ENCODE measurements around the gene PDE4B.
A peak's percentile ranks its signal among the peaks of the same experiment; 100 is the strongest.

The PDE4B gene

DNA sequence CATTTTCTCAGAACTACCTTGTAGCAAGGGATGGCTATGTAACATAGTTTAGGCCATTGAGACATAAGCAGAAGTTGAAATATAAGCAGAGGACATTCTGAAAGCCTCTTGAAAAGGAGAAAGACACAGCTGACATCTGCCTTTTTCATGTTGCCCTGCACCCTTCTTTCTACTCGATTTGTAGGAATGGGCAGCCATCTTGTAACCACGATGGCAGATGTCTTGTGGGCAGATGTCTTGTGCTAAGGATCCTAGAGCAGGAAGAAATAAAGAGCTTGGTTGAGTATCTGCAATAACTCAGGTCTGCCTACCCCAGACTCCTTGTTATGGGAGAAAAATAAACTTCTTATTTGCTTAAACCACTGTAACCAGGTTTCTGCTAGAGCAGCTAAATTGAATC lies 351.0 kb downstream of the PDE4B start:
- no peak for DNase-seq

DNA sequence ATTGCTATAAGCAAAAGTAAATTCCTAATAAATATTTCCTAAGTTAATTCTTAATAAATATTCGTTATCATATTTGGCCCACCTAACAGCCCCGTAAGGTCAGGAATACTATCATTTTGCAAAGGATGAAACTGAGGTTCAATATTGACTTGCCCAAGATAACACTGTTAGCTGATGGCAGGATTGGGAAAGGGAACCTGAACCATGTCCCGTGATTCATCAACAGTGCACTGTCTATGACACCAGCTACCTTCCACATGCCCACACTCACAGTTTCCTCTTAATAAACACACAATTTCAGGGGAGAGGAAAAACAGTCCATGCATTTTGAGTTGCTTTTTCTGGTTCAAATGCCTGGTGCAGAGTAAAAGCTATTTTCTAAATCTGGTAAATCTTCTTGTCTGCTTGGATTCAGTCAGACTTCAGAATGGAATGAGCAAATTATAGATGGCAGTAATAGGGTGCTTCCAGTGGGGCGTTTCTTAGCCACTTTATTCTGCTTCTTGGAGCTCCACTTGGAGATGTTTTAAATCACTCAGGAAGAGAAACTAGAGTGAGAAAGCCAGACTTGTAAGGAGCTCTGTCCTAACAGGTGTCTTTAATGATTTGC lies 354.6 kb downstream of the PDE4B start:
- DNase-seq, result no peak

DNA sequence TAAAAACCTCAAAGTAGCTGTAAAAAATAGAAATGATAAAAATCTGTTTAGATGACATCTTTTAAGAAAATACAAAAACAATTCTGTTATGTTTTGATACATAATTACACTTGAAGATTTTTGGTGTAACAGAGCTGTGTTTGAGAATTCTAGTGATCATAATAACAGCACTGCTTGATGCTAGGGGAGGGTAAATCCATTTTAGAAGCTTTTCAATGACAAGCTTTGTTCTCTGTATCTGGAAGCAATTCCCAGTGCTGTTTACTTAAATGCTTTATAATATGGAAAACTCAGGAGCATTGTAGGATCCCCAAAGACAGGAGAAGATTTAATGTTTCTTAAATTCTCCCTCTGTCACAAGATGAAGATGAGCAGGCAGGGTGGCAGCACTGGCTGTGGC lies 359.3 kb downstream of the PDE4B start:
- DNase-seq, result no peak

DNA sequence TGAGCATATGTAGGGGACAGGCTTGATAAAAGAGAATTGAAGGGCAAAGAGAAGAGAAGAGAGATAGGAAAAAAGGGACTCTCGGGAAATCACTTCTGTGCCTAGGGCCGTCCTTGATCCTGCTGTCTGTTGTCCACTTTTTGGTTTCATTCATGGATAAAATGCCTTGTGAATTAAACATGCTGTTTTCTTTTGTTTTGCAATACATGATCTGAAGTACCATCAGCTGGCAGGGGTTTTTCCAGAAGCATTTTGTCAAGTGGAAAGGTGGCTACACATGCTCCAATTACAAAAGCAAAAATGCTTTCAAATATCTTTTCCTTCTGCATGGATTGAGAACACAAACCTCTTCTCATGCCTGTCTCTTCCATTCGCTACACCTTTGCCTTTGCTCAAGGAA lies 361.7 kb downstream of the PDE4B start:
- DNase-seq, result peak; percentile 22

DNA sequence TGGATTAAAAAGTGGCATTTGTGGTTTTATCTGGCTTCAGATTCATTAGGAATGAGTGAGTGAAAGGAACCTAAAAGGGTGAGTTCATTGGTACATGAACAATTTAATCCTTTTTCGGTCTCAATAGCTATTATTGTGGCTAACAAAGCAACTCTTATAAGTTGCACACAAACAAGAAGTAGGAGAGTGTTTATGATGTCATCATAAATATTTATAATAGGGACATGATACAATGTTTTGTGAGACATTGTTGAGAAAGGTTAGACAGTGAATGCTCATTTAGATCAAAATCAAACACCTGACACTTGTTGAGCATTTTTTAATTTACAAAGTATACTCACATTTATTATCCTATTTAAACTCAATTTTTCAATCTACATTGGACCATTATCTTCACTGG lies 363.4 kb downstream of the PDE4B start:
- no peak for DNase-seq

DNA sequence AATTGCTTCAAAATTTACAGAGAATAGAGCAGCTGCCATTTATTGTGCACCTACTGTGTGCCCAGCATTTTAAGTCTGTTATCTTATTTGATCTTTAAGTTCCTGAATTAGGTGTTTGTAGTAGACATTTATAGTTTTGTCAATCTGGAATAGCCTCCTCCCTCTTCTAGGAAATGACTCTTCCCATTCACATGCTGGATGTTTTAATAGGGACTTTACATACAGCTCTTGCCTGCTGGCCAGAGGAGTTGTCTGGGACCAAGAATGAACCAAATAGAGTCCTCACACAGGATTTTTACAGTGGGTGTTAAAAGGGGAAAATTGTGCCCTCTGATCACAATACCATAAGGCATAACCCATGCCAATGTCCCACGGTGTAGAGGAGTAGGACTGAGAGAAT lies 367.1 kb downstream of the PDE4B start:
- DNase-seq, result no peak

DNA sequence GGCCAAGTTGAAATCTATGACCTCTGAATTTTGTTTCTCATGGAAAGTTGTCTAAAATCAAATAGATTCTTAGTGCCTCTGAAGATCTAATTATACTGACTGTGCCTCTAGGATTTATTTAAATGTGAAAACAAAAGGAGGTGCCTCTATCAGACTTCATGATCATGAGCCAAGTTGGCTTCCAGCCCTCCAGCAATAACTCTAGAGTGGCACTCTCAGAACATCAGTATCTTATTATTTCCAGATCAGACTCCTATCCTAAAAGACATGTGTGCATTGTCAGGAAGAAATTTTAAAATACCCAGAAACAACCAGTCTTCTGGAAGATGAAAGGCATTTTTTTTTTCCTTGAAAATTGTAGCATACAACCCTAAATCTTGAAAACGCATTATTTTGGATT lies 368.0 kb downstream of the PDE4B start:
- DNase-seq, result no peak

DNA sequence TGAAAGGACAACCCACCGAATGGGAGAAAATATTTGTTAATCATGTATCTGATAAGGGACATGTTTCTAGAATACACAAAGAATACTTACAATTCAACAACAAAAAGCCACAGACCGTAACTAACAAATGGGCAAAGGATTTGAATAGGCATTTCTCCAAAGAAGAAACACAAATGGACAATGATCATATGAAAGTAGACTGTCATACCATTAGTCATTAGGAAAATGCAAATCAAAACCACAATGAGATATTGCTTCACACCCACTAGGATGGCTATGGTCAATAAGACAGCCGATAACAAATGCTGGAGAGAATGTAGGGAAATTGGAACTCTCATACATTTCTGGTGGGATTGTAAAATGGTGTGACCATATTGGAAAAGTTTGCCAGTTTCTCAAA lies 374.1 kb downstream of the PDE4B start:
- no peak for DNase-seq

DNA sequence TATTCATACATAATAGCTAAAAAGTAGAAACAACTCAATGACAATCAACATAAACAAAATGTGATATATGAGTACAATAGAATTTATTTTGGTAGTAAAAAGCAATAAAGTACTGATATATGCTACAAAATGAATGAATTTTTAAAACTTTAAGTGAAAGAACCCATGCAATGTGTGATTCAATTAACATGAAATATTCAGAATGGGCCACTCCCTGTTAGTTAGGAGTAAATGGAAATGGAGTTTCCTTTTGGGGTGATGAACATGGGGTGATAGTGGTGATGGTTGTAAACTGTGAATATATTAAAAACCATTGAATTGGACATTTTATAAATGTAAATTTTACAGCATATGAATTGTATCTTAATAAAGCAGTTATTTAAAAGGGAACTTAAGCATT lies 374.6 kb downstream of the PDE4B start:
- no peak for DNase-seq

DNA sequence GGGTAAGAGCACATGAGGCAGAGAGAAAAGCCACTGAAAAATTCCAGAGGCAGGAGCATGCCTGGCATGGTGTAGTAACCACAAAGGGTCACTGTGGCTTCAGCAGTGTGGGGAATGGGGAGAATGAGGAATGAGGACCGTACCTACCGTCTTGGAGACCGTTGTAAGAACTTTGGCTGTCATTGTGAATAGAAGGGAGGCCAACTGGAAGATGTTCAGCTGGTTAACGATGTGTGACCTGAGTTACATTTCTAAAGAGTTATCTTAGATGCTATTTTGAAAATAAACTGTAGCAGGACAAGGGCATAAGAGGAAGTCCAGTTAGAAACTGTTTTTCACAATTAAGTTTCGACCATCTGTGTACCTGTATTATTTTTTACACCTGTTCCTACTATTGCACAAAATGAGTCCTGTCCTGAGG lies 375.8 kb downstream of the PDE4B start:
- no peak for DNase-seq

DNA sequence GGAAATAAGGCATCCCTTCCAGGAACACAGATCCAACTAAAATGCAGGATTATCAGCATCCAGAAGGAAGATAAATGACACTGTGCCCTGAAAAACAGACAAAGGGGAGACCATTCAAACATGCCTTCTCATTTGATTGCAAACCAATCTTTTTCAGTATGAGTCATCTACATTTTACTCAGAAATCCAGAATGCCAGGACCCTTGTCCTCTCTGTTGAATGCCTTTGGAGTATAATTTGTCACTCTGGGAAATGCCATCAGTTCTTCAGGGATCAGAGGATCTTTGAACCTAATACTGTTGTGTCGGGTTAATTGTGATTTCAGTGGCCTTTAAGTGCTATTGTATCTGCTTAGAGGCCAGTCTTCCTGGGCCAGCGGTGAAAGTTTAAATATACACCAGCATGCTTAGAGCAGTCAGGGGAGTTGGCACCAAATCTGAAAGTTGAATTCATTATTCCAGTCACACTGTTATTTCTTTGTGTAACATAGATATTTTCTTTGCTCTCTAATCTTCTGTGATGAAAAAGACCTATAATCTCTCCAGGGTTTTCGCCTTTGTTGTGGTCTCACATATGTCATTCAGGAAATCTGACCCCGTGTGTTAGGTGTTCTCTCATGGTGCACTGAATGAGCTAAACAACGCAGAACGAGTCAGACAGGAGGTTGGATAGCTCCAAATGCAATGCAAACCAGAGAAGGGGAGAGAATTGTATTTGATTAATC lies 376.4 kb downstream of the PDE4B start:
- DNase-seq, result peak; percentile 64

DNA sequence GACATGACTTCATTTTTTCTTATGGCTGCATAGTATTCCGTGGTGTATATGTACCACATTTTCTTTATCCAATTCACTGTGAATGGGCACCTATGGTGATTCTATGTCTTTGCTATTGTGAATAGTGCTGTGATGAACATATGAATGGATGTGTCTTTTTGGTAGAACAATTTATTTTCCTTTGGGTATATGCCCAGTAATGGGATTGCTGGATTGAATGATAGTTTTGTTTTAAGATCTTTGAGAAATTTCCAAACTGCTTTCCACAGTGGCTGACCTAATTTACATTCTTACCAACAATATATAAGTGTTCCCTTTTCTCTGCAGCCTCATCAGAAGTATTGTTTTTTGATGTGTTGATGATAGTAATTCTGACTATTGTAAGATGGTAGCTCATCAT lies 379.6 kb downstream of the PDE4B start:
- DNase-seq, result no peak

DNA sequence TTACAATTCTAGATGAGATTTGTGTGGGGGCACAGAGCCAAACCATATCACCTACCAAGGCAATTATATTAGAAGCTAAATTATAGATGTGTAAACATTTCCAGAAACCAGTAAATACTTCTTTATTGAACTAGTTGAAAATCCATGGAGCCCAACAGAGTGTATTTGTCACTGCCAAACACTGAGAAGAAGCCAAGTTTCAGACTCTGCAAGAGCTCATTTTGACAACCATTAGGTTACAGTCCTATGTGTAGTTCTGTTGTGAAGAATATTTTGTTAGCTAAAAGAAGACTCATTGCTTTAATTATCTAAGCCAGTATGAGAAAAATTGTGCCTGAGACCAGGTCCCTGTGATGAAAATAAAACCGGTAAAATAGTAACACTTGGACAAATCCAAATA lies 382.4 kb downstream of the PDE4B start:
- DNase-seq, result no peak

DNA sequence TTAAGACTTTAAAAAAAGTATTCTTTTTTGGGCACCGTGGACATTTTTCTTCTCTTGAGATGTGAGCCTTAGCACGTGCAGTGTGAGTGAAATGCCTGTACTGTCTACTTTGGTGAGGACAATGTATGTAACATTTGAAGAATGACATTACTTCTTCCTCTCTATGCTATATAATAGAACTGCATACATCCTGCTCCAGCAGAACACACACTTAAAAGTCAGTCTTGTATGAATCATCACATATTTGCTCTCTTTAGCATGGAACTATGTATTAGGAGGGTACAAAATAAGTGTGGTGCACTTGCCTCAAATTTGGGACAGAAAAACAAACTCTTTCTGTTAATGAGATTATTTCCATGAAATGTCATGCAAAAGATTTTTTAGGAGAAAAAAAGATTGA lies 382.9 kb downstream of the PDE4B start:
- peak; percentile 47 for DNase-seq

DNA sequence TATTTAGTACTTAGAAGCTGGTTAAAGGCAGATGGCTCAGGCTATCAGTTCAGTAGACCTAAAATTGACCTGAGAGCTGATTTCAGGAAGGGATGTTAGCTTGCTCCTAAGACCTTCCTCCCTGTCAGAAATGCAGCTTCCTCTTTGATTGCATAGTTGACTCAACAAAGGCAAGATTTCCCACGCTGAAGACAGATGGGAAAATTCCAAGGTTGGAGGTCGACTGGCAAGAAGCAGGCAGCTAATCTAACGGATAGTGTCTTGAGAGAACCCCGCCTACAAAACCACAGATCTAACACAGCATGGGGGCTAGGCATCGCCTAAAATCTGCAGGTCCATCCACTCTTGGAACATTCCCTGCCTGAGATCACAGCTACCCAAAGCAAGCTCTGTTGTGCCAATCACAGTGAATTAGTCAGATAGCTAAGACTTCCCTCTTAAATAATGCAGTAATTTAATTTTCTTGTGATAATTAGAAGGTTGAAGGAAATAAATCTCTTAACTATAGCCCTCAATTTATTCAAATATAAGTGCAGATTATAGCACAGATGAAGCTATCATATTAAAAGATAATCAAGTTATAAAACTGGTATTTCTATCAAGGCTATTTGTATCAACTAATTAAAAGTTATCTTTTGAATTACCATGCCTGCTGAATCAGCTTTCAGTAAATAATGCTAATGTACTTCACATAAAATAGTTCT lies 383.5 kb downstream of the PDE4B start:
- no peak for DNase-seq

DNA sequence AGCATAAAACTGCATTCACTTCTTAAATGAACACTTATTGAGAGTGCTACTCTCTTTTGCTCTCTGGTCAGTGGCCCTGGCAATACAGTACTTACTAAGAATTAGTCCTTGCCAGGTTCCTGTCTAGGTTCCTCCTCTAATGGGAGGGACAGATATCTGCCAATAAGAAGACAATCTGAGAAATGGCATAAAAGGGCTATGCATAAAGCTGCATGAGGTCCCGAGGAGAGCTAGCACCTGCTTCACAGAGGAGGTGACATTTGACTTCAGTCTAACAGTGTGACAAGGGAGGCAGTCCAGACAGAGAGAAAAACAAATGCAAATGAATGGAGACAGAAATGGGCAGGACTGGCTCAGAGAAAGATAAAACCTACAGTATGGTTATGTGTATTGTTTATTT lies 384.1 kb downstream of the PDE4B start:
- DNase-seq, result peak; percentile 25

DNA sequence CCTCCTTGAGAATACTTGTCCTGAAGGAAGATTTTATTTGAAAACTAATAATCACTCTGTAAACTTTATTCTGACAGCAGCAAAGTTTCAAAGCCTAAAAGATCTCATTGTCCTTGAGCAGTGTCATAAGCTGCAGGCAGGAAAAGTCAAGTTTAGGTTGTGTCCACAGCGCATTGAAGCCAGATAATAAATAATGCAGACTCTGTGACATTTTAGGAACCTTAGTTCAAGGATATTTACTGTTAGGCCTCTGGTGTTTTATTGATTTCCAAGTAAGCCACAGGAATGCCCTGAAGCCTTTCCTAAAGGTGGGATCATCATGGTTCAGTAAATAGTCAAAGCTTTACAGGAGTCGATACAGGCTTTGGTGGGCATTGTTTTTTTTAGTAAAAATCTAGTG lies 384.8 kb downstream of the PDE4B start:
- DNase-seq, result no peak

DNA sequence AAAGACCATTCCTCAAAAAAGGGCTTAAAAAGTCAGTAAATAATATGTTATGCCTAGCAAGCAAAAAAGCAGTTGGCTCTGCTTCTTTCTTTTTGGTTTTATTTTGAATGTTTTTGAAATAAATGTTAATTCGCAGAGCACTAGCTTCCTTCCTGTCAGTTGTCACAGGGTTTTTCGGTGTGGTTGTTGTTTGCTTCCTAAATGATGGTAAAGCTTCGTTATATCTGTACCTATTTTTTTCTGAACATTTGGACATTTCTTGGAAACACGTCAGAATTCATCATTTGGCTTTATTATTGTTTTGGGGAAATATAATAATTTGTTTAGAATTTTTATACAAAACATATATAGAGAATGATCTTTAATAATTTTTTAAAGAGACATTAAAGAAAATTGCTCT lies 389.3 kb downstream of the PDE4B start:
- no peak for DNase-seq

DNA sequence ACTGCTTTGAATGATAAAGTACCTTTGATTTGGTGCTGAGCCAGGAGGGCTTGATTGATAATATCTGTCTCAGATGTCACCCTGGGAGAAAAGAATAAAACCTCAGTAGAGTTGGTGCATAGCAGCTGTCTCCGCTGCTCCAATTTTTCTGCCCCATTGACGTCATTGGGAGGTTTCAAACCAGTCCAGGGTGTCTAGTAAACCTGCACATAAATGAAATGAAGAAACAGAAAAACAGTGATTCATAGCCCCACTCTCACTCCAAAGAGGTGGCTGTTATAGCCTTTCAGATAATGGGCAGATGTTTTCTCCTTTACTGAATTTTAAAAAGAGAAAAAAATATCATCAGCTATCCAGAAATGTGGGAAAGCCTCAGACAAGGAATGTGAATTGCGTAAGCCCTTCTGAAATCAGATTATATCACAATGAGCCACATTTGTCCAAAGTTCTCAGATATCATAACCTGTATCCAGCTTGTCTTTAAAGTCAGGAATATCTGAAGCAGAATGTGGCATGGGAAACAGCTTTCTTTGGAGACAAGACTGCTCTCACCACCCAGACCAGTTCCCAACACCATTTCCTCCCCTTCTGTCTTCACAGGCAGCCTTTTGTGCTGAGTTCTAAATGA lies 390.0 kb downstream of the PDE4B start:
- peak; percentile 64 for DNase-seq

DNA sequence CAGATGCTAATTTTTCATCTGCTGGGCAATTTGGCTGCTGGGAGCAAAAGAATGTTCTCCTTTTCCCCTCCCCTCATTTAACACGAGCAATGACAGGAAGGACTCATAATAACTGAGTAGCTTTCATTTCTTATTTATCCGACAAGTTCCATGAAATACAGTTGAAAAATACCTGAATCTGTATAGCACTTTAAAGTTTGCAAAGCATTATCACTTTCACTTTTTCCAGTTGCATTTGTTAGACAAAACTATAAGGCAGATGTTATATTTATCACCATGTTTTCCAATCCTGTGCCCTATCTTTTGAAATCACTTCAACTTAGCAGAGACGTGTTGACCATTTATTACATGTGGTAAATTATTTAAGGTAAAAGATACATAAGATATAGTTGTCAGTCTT lies 390.7 kb downstream of the PDE4B start:
- no peak for DNase-seq

DNA sequence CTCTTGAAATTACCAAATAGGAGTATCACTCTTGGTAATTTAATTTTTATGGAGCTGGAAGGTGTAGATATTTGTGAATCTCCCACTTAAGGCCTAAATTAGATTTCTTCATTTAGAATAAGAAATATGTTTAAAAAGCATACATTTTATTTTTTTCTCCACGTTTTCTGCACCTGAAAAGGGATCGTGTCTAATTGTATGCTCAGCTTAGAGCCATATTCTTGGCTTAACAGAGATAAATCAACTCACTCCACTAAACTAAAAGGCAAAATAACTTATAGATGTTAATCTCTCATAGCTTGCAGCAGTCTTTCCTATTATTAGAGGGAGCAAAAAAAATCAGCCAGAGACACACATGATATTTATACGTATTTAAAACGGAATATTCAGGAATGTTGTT lies 404.4 kb downstream of the PDE4B start:
- DNase-seq, result no peak

DNA sequence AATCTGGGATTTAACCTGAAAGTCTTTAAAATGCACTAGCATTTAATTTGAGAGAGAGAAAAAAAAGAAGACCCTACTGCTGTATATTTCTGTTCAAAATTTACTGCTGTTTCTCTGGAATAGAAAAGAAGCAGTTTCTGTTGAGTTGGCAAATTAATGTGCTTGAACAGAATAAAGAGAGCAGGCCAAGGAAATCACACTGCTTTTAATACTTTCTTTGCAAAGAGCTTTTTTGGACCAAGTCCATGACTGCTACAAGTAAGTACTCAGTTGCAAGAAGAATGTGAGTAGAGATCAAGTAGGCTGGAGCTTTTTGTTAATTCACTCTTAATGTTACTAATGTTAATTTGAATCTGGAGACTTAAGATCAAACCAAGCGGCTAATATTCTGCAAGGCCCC lies 405.1 kb downstream of the PDE4B start:
- no peak for DNase-seq

DNA sequence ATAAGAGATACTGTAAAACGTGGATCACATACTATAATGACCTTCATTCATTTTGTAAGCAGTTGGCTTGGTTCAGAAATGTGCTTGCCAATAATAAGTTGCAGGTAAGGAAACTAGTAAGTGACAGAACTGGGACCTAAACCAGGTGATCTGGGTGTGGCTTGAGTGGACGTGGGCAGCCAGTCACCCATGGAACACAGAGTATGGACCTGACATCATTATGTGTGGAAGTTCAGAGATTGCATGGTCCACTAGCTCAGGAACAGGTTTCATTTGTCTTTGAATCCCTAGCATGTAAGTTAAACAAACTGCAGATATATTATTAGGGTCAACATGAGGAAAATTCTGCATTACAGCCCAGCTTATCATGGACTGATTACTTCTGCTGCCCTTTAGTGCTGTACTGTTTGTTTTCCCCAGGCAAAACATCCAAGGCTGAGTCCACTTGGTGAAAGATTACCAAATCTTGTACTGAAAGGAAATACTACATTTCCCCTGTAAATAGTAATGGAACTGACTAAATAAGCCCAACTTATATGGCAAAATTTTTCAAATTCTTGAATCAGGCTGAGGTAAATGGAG lies 414.0 kb downstream of the PDE4B start:
- DNase-seq, result peak; percentile 23

DNA sequence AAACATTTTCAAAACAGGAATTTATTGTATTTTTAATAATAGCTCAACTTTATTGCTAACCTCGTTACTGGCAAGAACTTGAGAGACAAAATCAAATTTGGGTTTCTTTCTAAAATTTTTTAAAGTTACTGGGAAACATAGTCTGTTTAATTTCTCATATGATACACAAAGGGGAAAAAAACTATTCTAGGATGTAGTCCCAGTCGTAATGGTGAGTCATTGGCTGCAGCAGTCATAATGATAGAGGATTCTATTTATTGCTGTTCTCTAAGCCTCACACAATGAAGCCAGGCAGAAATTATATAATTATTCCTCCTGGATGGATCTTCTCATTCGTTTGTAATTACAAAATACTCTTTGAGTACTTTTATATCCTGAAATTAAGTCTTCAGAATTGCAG lies 414.8 kb downstream of the PDE4B start:
- DNase-seq, result no peak
